SK-N-MC (cell line): ENCODE results near the gene GUCD1.

Experiments
- EZH2 ChIP-seq: fragments of 200-600 bp; sonication (generic); IDR thresholded peaks from one replicate; pipeline ENCODE4 v1.6.1; 2017; ENCODE audit warnings: antibody characterized with exemption
- FOXP2 ChIP-seq: optimal IDR thresholded peaks from 2 replicates; pipeline ENCODE3; 2011; ENCODE audit warnings: mild to moderate bottlenecking, moderate library complexity; ENCODE audit not compliant: insufficient read depth; ENCODE audit errors: extremely low read length, control extremely low read depth
- POLR2AphosphoS5 ChIP-seq: IDR thresholded peaks from 2 replicates; pipeline ENCODE4 v1.6.1; 2012; ENCODE audit warnings: mild to moderate bottlenecking, low read depth, low read length, borderline replicate concordance

- TF ChIP-seq POLR2AphosphoS5 (no peak), EZH2 (no peak), FOXP2 (no peak)
Measured at GRCh38 chr22:24548812-24549211, 6.1 kb downstream of the GUCD1 start.
